ENCODE results near the gene AP1G2. TPM values are rescaled to one million over a fixed set of nuclear protein-coding genes. Genes with fewer than 3 reads are reported as not detected.

The AP1G2 gene
- total and polyA plus RNA-seq, 2 of the 13 experiments (the other 11 are each of a cell fraction or from before 2014, with no cell fraction given), result 96.9 to 611 TPM

DNA sequence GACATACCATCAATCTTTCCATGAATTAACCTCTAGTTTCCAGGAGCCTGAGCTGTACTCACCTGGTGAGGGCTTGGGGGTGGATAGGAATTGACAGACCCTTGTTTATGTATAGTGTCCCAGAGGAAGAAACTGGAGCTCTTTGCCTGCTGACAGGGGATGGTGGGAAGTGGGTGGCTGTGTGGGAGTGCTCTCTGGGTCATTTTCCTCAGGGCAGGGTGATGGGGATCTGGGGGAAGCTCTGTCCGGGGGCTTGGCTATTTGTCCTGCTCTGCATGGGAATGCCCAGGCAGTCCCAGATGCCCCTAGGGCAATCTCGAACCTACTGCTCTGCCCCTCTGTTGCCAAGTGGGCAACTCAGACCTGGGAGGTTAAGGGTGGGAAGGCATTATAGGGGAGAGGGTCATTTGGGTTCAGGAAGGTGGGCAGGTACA lies 46.8 kb upstream of the AP1G2 start (continued):
- TF ChIP-seq GATAD1 (CRISPR knock-in tag; IDR thresholded peaks at IDR 0.05), result no peak
- TF ChIP-seq, protein P1, sequence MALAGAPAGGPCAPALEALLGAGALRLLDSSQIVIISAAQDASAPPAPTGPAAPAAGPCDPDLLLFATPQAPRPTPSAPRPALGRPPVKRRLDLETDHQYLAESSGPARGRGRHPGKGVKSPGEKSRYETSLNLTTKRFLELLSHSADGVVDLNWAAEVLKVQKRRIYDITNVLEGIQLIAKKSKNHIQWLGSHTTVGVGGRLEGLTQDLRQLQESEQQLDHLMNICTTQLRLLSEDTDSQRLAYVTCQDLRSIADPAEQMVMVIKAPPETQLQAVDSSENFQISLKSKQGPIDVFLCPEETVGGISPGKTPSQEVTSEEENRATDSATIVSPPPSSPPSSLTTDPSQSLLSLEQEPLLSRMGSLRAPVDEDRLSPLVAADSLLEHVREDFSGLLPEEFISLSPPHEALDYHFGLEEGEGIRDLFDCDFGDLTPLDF (CRISPR knock-in tag; IDR thresholded peaks at IDR 0.05), result no peak
- no peak for TF ChIP-seq ZNF83 (CRISPR knock-in tag; IDR thresholded peaks at IDR 0.05; ENCODE audit: borderline replicate concordance)
- 0 out of 2 replicates have a peak, but pooled peaks have one; percentile 48 for TF ChIP-seq ARHGAP35 (CRISPR knock-in tag; IDR thresholded peaks at IDR 0.05; ENCODE audit: borderline replicate concordance)
- no peak for TF ChIP-seq PAF1 (CRISPR knock-in tag; IDR thresholded peaks at IDR 0.05)
- no peak for TF ChIP-seq KLF12 (CRISPR knock-in tag; IDR thresholded peaks at IDR 0.05; ENCODE audit: borderline replicate concordance)
- TF ChIP-seq, protein P2, sequence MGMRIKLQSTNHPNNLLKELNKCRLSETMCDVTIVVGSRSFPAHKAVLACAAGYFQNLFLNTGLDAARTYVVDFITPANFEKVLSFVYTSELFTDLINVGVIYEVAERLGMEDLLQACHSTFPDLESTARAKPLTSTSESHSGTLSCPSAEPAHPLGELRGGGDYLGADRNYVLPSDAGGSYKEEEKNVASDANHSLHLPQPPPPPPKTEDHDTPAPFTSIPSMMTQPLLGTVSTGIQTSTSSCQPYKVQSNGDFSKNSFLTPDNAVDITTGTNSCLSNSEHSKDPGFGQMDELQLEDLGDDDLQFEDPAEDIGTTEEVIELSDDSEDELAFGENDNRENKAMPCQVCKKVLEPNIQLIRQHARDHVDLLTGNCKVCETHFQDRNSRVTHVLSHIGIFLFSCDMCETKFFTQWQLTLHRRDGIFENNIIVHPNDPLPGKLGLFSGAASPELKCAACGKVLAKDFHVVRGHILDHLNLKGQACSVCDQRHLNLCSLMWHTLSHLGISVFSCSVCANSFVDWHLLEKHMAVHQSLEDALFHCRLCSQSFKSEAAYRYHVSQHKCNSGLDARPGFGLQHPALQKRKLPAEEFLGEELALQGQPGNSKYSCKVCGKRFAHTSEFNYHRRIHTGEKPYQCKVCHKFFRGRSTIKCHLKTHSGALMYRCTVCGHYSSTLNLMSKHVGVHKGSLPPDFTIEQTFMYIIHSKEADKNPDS (CRISPR knock-in tag; IDR thresholded peaks at IDR 0.05), result 0 out of 2 replicates have a peak, but pooled peaks have one; percentile 5
- TF ChIP-seq NR2F2 (IDR thresholded peaks at IDR 0.05; ENCODE audit: borderline replicate concordance, low read depth), result no peak
- TF ChIP-seq, protein P3, sequence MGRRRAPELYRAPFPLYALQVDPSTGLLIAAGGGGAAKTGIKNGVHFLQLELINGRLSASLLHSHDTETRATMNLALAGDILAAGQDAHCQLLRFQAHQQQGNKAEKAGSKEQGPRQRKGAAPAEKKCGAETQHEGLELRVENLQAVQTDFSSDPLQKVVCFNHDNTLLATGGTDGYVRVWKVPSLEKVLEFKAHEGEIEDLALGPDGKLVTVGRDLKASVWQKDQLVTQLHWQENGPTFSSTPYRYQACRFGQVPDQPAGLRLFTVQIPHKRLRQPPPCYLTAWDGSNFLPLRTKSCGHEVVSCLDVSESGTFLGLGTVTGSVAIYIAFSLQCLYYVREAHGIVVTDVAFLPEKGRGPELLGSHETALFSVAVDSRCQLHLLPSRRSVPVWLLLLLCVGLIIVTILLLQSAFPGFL (CRISPR knock-in tag; IDR thresholded peaks at IDR 0.05), result no peak
- TF ChIP-seq, protein P4, sequence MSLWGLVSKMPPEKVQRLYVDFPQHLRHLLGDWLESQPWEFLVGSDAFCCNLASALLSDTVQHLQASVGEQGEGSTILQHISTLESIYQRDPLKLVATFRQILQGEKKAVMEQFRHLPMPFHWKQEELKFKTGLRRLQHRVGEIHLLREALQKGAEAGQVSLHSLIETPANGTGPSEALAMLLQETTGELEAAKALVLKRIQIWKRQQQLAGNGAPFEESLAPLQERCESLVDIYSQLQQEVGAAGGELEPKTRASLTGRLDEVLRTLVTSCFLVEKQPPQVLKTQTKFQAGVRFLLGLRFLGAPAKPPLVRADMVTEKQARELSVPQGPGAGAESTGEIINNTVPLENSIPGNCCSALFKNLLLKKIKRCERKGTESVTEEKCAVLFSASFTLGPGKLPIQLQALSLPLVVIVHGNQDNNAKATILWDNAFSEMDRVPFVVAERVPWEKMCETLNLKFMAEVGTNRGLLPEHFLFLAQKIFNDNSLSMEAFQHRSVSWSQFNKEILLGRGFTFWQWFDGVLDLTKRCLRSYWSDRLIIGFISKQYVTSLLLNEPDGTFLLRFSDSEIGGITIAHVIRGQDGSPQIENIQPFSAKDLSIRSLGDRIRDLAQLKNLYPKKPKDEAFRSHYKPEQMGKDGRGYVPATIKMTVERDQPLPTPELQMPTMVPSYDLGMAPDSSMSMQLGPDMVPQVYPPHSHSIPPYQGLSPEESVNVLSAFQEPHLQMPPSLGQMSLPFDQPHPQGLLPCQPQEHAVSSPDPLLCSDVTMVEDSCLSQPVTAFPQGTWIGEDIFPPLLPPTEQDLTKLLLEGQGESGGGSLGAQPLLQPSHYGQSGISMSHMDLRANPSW (CRISPR knock-in tag; IDR thresholded peaks at IDR 0.05; ENCODE audit: borderline replicate concordance), result no peak
- TF ChIP-seq CCDC6 (CRISPR knock-in tag; IDR thresholded peaks at IDR 0.05), result no peak
- no peak for TF ChIP-seq ZNF207 (IDR thresholded peaks at IDR 0.05; ENCODE audit: borderline replicate concordance)
- no peak for TF ChIP-seq RFX3 (CRISPR knock-in tag; IDR thresholded peaks at IDR 0.05)
- TF ChIP-seq, protein P5, sequence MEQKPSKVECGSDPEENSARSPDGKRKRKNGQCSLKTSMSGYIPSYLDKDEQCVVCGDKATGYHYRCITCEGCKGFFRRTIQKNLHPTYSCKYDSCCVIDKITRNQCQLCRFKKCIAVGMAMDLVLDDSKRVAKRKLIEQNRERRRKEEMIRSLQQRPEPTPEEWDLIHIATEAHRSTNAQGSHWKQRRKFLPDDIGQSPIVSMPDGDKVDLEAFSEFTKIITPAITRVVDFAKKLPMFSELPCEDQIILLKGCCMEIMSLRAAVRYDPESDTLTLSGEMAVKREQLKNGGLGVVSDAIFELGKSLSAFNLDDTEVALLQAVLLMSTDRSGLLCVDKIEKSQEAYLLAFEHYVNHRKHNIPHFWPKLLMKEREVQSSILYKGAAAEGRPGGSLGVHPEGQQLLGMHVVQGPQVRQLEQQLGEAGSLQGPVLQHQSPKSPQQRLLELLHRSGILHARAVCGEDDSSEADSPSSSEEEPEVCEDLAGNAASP (CRISPR knock-in tag; IDR thresholded peaks at IDR 0.05; ENCODE audit: borderline replicate concordance), result no peak
- no peak for TF ChIP-seq NFIC (IDR thresholded peaks at IDR 0.05; ENCODE audit: low read length)
- no peak for TF ChIP-seq HNF4G (IDR thresholded peaks at IDR 0.05; ENCODE audit: borderline replicate concordance, low read depth, low read length)
- peak; percentile 55; the same call in 1 of the 2 replicates for TF ChIP-seq HNF4G (CRISPR knock-in tag; IDR thresholded peaks at IDR 0.05; ENCODE audit: borderline replicate concordance, low read depth)
- TF ChIP-seq ATM (IDR thresholded peaks at IDR 0.05; ENCODE audit: borderline replicate concordance), result no peak
- TF ChIP-seq ZNF607 (CRISPR knock-in tag; IDR thresholded peaks at IDR 0.05; ENCODE audit: borderline replicate concordance), result no peak
- TF ChIP-seq MED13 (CRISPR knock-in tag; IDR thresholded peaks at IDR 0.05), result no peak
- TF ChIP-seq ZNF678 (CRISPR knock-in tag; IDR thresholded peaks at IDR 0.05), result no peak
- TF ChIP-seq SALL2 (CRISPR knock-in tag; IDR thresholded peaks at IDR 0.05), result no peak
- peak; percentile 61; the same call in 1 of the 2 replicates for TF ChIP-seq ATAD3A (CRISPR knock-in tag; IDR thresholded peaks at IDR 0.05)
